Measurements from ENCODE around the gene KRT82.

The KRT82 gene

DNA sequence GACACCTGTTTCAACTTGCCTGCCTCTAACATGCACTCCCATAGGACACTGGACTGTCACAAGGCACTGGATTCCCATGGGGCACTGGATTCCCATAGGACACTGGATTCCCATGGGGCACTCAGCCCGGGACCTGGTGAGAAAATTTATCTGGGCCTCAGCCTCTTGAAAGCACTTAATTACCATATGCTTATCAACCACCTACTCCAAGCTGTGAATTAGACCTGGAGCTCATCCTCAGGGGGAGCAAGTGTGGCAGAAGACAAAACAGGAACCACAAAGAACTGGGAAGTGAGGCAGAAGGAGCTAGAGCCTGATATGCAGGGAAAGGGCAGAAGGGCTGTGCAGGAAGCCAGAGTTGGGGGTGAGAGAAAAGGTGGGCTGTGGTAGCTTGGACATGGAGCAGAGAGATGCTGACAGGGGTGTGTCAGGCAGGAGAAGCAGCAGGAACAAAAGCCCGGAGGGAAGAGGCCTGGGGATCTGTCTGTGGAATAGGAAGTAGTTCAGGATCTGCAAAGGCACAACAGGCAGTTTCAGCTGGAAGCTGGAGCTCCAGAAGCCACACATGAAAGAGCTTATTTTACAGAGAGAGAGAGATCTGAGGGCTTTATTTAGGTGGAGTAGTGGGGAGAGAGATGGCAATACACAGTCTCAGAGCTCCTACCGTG, 3.1 kb downstream of the KRT82 start:
- H3K4me3 ChIP-seq (ENCODE audit: low read depth in 1 of 2, low read length in 2 of 2) = no peak overlapping the region
- no peaks in the 10 kb centered on the region for H3K9me3 ChIP-seq (ENCODE audit: control insufficient read depth in 1 of 2, low read length in 2 of 2)
- H3K27me3 ChIP-seq (ENCODE audit: low read depth, low read length) = no peaks in the 10 kb centered on the region
- H3K4me1 ChIP-seq (ENCODE audit: control insufficient read depth in 1 of 2, insufficient read depth in 2 of 2, low read length in 2 of 2) = no peaks in the 10 kb centered on the region
- H3K27ac ChIP-seq (ENCODE audit: low read length) = no peak overlapping the region
- no peaks in the 10 kb centered on the region for H3K36me3 ChIP-seq (ENCODE audit: control insufficient read depth in 1 of 2, insufficient read depth in 2 of 2, low read length in 2 of 2)

DNA sequence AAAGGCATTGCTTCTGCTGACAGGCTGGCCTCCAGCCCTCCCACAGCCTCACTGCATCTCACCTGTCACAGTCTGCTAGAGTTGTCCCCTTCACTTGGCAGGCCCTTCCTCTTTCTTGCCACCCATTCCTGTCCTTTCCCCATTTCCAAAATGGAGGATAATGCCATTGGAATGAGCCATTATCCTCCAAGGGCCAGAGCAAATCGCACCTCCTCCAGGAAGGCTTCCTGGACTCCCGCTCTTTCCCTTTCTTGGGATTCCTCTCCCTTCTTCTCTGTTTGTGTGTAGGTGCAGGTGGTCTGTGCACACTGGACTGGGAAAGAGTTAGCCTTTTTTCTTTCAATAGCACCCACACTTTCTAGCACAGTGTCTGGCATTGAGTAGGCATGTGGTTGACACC, 3.8 kb downstream of the KRT82 start:
- Histone ChIP-seq H3K9me3 (ENCODE audit: control insufficient read depth in 1 of 2, low read length in 2 of 2) (no peaks in the 10 kb centered on the region), H3K4me1 (ENCODE audit: control insufficient read depth in 1 of 2, insufficient read depth in 2 of 2, low read length in 2 of 2) (no peaks in the 10 kb centered on the region), H3K36me3 (ENCODE audit: control insufficient read depth in 1 of 2, insufficient read depth in 2 of 2, low read length in 2 of 2) (no peaks in the 10 kb centered on the region), H3K27ac (ENCODE audit: low read length) (no peak overlapping the region), H3K27me3 (ENCODE audit: low read depth, low read length) (no peaks in the 10 kb centered on the region), H3K4me3 (ENCODE audit: low read depth in 1 of 2, low read length in 2 of 2) (no peak overlapping the region)

DNA sequence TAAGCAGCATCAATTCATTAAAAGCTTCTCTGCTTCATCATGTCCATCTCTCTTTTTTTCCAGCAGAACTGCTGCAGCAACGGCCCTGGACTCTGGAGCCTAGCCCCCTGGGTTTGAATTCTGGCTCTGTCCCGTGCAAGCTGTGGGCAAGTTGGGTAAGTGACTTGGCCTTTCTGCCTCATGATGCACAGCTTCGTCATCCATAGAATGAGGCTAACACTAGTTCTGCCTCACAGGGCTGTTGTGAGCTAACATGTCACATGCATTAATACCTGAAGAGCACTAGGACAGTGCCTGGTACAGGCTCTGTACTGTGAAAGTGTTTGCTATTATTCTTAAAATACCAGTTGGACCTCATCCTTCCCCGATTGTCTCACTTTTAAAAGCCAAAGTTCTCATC, 4.2 kb downstream of the KRT82 start:
- no peaks in the 10 kb centered on the region for H3K9me3 ChIP-seq (ENCODE audit: control insufficient read depth in 1 of 2, low read length in 2 of 2)
- H3K27ac ChIP-seq (ENCODE audit: low read length) = no peak overlapping the region
- H3K4me3 ChIP-seq (ENCODE audit: low read depth in 1 of 2, low read length in 2 of 2) = no peak overlapping the region
- no peaks in the 10 kb centered on the region for H3K4me1 ChIP-seq (ENCODE audit: control insufficient read depth in 1 of 2, insufficient read depth in 2 of 2, low read length in 2 of 2)
- H3K36me3 ChIP-seq (ENCODE audit: control insufficient read depth in 1 of 2, insufficient read depth in 2 of 2, low read length in 2 of 2) = no peaks in the 10 kb centered on the region
- no peaks in the 10 kb centered on the region for H3K27me3 ChIP-seq (ENCODE audit: low read depth, low read length)

DNA sequence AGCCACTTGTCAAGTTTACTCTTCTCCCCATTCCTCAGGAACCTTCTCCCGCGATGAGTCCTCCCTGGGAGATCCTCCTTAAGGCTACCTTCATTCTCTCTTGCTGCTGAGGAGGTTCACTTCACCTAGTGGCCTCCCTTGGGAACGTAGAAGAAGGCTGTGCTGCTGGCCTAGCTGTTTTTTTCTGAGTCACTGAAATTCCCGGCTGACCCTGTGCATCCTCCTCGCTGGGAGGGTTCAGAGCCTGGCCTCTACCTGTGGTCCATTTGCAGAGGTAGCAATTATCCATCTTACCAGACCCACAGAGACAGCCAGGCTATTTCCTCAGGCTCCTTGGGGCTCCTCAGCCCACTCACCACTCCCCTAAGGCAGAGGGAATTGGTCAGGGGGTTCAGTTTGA, 4.6 kb downstream of the KRT82 start:
- Histone ChIP-seq H3K27ac (ENCODE audit: low read length) (no peak overlapping the region), H3K36me3 (ENCODE audit: control insufficient read depth in 1 of 2, insufficient read depth in 2 of 2, low read length in 2 of 2) (no peaks in the 10 kb centered on the region)

DNA sequence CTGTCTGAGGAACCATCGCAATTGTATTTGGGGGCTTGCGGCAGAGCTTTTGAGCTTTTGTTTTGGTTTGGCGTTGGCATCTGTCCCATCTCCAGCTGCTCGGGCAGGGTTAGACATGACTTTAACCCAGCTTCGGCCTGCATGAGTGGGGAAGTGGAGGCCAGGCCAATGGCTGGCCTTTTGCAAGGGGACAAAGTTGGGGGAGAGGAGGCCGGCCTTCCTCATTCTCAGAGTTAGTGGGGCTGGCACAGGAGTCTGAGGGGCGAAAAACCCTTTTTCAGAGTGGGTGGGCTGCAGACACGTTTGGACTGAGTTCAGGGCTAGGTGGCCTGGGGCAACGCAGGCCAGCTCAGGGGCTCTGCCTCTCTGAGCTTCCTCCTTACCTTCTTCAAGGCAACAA, 5.2 kb downstream of the KRT82 start:
- H3K4me3 ChIP-seq (ENCODE audit: low read depth in 1 of 2, low read length in 2 of 2) = no peak overlapping the region
- H3K27me3 ChIP-seq (ENCODE audit: low read depth, low read length) = no peaks in the 10 kb centered on the region
- H3K9me3 ChIP-seq (ENCODE audit: control insufficient read depth in 1 of 2, low read length in 2 of 2) = no peaks in the 10 kb centered on the region
- H3K36me3 ChIP-seq (ENCODE audit: control insufficient read depth in 1 of 2, insufficient read depth in 2 of 2, low read length in 2 of 2) = no peaks in the 10 kb centered on the region
- no peaks in the 10 kb centered on the region for H3K4me1 ChIP-seq (ENCODE audit: control insufficient read depth in 1 of 2, insufficient read depth in 2 of 2, low read length in 2 of 2)
- no peak overlapping the region for H3K27ac ChIP-seq (ENCODE audit: low read length)

More for the DNA sequence above, 4.6 kb downstream of the KRT82 start:
- no peak overlapping the region for H3K4me3 ChIP-seq (ENCODE audit: low read depth in 1 of 2, low read length in 2 of 2)
- no peaks in the 10 kb centered on the region for H3K27me3 ChIP-seq (ENCODE audit: low read depth, low read length)
- H3K4me1 ChIP-seq (ENCODE audit: control insufficient read depth in 1 of 2, insufficient read depth in 2 of 2, low read length in 2 of 2) = no peaks in the 10 kb centered on the region
- no peaks in the 10 kb centered on the region for H3K9me3 ChIP-seq (ENCODE audit: control insufficient read depth in 1 of 2, low read length in 2 of 2)

DNA sequence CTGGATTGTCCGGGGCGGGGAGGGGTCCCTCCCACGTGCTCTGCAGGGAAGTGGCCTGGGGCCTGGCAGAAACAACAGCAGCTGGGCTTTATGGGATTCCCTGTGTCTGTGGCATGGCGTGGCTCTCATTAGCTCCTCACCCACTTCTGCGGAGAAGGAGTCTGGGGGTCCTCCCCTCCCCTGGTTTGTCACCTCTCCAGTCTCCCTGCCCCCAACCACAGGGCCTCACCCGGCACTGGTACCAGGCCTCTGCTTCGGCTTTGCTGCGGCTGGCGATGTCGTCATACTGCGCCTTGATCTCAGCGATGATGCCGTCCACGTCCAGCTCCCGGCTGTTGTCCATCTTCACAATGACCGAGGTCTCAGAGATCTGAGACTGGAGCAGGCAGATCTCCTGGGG, 6.4 kb downstream of the KRT82 start:
- Histone ChIP-seq H3K27me3 (ENCODE audit: low read depth, low read length) (no peaks in the 10 kb centered on the region), H3K4me1 (ENCODE audit: control insufficient read depth in 1 of 2, insufficient read depth in 2 of 2, low read length in 2 of 2) (no peaks in the 10 kb centered on the region), H3K36me3 (ENCODE audit: control insufficient read depth in 1 of 2, insufficient read depth in 2 of 2, low read length in 2 of 2) (no peaks in the 10 kb centered on the region), H3K27ac (ENCODE audit: low read length) (no peak overlapping the region), H3K4me3 (ENCODE audit: low read depth in 1 of 2, low read length in 2 of 2) (no peak overlapping the region), H3K9me3 (ENCODE audit: control insufficient read depth in 1 of 2, low read length in 2 of 2) (no peaks in the 10 kb centered on the region)

DNA sequence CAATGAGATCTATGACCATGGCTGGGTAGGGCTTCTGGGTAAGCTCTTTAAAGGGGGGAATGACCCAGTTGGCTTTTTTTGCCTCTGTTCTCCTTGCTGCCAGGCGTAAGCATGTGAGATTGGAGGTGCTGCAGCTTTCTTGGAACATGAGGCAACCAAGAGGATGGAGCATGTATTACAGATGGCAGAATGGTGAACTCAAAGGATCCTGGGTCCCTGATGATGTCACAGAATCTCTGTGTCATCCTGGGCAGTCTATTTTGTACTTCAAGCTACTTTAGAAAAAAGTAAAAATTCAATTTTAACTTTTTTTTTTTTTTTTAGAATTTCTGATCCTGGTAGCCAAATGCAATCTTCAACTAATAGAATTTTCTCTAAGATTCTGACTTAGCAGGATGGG, 8.0 kb downstream of the KRT82 start:
- Histone ChIP-seq H3K27me3 (ENCODE audit: low read depth, low read length) (no peaks in the 10 kb centered on the region), H3K4me3 (ENCODE audit: low read depth in 1 of 2, low read length in 2 of 2) (no peak overlapping the region), H3K9me3 (ENCODE audit: control insufficient read depth in 1 of 2, low read length in 2 of 2) (no peaks in the 10 kb centered on the region), H3K27ac (ENCODE audit: low read length) (no peak overlapping the region), H3K36me3 (ENCODE audit: control insufficient read depth in 1 of 2, insufficient read depth in 2 of 2, low read length in 2 of 2) (no peaks in the 10 kb centered on the region), H3K4me1 (ENCODE audit: control insufficient read depth in 1 of 2, insufficient read depth in 2 of 2, low read length in 2 of 2) (no peaks in the 10 kb centered on the region)

DNA sequence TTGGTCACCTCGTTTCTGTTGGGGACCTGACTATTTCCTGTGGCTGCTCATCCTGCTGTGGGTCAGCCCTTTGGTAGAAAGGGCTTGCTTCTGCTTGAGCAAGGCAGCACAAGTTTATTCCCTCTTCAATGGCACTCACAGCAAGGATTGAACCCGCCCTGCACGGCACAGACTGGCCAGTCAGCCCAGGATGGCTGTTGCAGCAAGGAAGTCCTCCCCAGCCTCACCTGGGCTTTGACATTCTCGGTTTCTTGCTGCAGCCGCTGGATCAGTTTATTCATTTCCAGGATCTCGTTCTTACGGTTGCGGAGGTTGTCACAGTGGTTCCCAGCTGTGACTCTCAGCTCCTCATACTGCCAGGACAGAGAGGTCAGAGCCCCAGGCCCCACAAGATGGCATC, 9.5 kb downstream of the KRT82 start:
- Histone ChIP-seq H3K27ac (ENCODE audit: low read length) (no peak overlapping the region), H3K4me1 (ENCODE audit: control insufficient read depth in 1 of 2, insufficient read depth in 2 of 2, low read length in 2 of 2) (no peaks in the 10 kb centered on the region), H3K4me3 (ENCODE audit: low read depth in 1 of 2, low read length in 2 of 2) (no peak overlapping the region), H3K9me3 (ENCODE audit: control insufficient read depth in 1 of 2, low read length in 2 of 2) (no peaks in the 10 kb centered on the region), H3K36me3 (ENCODE audit: control insufficient read depth in 1 of 2, insufficient read depth in 2 of 2, low read length in 2 of 2) (no peaks in the 10 kb centered on the region), H3K27me3 (ENCODE audit: low read depth, low read length) (no peaks in the 10 kb centered on the region)

DNA sequence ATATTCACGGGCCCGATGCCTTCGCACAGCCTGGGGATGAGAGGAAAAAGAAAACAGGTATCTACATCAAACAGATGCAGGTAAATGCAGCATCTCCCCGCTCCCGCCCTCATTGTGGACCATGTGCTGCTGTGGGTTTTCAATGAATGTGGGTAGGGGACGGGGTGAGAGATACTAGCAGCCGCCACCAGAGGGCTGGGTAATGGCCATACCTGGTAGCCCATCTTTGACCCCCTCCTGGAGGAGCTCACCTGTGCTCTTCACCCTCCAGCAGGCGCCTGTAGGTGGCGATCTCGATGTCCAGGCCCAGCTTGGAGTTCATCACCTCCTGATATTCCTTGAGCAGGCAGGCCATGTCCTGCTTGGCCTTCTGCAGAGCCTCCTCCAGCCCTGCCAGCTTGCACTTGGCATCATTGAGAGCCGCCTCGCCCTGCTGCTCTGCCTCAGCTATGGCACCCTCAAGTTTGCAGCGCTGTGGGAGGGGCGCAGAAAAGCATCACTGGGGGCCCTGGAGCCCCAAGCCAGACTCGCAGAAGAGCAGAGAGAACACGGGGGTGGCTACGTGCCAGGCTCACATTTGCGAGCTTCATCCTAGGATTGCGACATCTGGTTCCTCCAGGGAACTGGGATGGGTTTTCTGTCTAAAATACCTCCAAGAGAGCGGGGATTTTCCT, 10.2 kb downstream of the KRT82 start:
- H3K9me3 ChIP-seq (ENCODE audit: control insufficient read depth in 1 of 2, low read length in 2 of 2) = no peaks in the 10 kb centered on the region
- no peaks in the 10 kb centered on the region for H3K36me3 ChIP-seq (ENCODE audit: control insufficient read depth in 1 of 2, insufficient read depth in 2 of 2, low read length in 2 of 2)
- no peak overlapping the region for H3K4me3 ChIP-seq (ENCODE audit: low read depth in 1 of 2, low read length in 2 of 2)
- H3K4me1 ChIP-seq (ENCODE audit: control insufficient read depth in 1 of 2, insufficient read depth in 2 of 2, low read length in 2 of 2) = no peaks in the 10 kb centered on the region
- H3K27ac ChIP-seq (ENCODE audit: low read length) = no peak overlapping the region
- H3K27me3 ChIP-seq (ENCODE audit: low read depth, low read length) = no peaks in the 10 kb centered on the region

DNA sequence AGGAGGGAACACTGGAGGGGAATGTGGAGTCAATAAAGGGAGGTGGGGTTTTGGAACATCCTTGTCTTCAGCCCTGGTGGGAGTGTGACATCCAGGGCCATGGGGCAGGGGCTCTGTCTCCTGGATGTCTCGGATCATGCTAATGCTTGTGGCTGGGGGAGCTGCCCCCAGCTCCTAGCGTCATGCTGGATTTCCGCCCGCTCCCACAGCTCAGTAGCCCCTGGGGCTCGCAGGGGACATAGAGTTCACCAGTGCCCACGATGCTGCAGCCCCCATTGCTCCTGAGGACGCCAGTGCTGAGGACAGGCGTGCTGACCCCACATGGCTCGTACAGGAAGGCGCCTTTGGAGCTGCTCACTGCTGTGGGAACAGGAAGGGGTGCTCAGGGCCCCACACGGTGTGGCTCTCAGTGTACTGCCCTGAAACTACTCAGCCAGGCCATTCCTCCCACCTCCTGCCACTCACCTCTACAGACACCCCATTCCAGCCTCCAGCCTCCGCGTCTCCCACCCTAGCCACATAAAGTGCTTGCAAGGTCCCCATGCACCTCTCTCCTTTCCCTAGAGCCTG, 11.2 kb downstream of the KRT82 start:
- Histone ChIP-seq H3K27ac (ENCODE audit: low read length) (no peak overlapping the region), H3K36me3 (ENCODE audit: control insufficient read depth in 1 of 2, insufficient read depth in 2 of 2, low read length in 2 of 2) (no peaks in the 10 kb centered on the region), H3K27me3 (ENCODE audit: low read depth, low read length) (no peaks in the 10 kb centered on the region), H3K4me3 (ENCODE audit: low read depth in 1 of 2, low read length in 2 of 2) (no peak overlapping the region), H3K4me1 (ENCODE audit: control insufficient read depth in 1 of 2, insufficient read depth in 2 of 2, low read length in 2 of 2) (no peaks in the 10 kb centered on the region), H3K9me3 (ENCODE audit: control insufficient read depth in 1 of 2, low read length in 2 of 2) (no peaks in the 10 kb centered on the region)

DNA sequence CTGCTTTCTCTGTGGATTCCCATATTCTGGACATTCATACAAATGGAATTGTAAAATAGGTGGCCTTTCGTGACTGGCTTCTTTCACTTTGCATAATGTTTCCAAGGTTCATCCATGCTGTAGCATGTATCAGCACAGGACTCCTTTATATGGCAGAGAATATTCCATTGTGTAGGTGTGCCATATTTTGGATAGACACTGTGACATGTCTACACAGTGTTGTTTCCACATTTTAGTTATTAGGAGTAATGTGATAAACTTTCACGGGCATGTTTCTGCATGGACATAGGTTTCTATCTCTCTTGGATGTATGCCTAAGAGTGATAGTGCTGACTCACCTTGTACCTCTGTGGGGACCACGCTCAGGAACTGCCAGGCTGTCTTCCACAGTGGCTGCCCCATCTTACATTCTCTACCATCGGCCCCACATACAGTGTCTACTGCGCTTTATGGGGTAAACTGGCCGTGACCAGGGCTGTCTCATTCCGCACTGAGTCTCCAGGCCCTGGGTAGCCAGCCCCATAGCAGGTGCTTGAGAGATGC, 13.6 kb downstream of the KRT82 start:
- H3K4me1 ChIP-seq (ENCODE audit: control insufficient read depth in 1 of 2, insufficient read depth in 2 of 2, low read length in 2 of 2) = no peaks in the 10 kb centered on the region
- no peak overlapping the region for H3K4me3 ChIP-seq (ENCODE audit: low read depth in 1 of 2, low read length in 2 of 2)
- no peak overlapping the region for H3K27ac ChIP-seq (ENCODE audit: low read length)
- H3K27me3 ChIP-seq (ENCODE audit: low read depth, low read length) = no peaks in the 10 kb centered on the region
- H3K36me3 ChIP-seq (ENCODE audit: control insufficient read depth in 1 of 2, insufficient read depth in 2 of 2, low read length in 2 of 2) = no peaks in the 10 kb centered on the region
- H3K9me3 ChIP-seq (ENCODE audit: control insufficient read depth in 1 of 2, low read length in 2 of 2) = no peaks in the 10 kb centered on the region

Data from muscle layer of duodenum (tissue), 2 donors.